Caco-2 (cell line): Measurements from ENCODE around the gene ELOVL5. TPM values are rescaled to one million over a fixed set of nuclear protein-coding genes. Genes with fewer than 3 reads are reported as not detected.

ENCODE experiments used
- BruUV-seq: library from RNA; stranded (reverse); fragments of 400-500 nt; replicated peaks from 2 replicates; lab custom pipeline; 2021; lab: Mats Ljungman, UMichigan
- CTCF ChIA-PET: fragments of 300-600 bp; sonication (Branson Sonifier 250); formaldehyde crosslinking; loops from one replicate; lab custom pipeline; 2022; ENCODE audit warnings: antibody characterized with exemption; lab: Charles Lee
- POLR2A ChIA-PET: fragments of 300-600 bp; sonication (Branson Sonifier 250); formaldehyde crosslinking; loops from one replicate; lab custom pipeline; 2022; ENCODE audit warnings: antibody characterized with exemption; lab: Charles Lee
- DNase-seq, 2 experiments: peaks; one replicate each; pipeline versions ENCODE4 v3.0.0 to v3.0.0-alpha.2; 2020 to 2022
- H3K27me3 ChIP-seq: replicated peaks from 2 replicates; pipeline ENCODE4 v1.6.0; 2011; ENCODE audit warnings: low read length; ENCODE audit not compliant: control insufficient read depth, insufficient read depth
- H3K36me3 ChIP-seq: 2 replicates; pipeline ENCODE4 v1.5.1; 2011; ENCODE audit warnings: low read length; ENCODE audit not compliant: control insufficient read depth, insufficient read depth
- H3K4me1 ChIP-seq: fragments of 250-450 bp; sonication (Bioruptor Pico); 2 replicates; pipeline ENCODE4 v1.5.1; 2020; ENCODE audit warnings: mild to moderate bottlenecking
- H3K4me3 ChIP-seq: 2 replicates; pipeline ENCODE4 v1.5.1; 2011; ENCODE audit warnings: low read depth, mild to moderate bottlenecking, control low read depth, low read length
- H3K9me3 ChIP-seq: fragments of 250-450 bp; sonication (Bioruptor Pico); 2 replicates; pipeline ENCODE4 v1.5.1; 2020; ENCODE audit warnings: mild to moderate bottlenecking, moderate library complexity
- H3K27ac Mint-ChIP-seq: one replicate; pipeline ENCODE4 v1.8.0; 2022; ENCODE audit warnings: mixed read lengths; ENCODE audit not compliant: unreplicated experiment
- H3K27me3 Mint-ChIP-seq: one replicate; pipeline ENCODE4 v1.8.0; 2022; ENCODE audit warnings: mixed read lengths; ENCODE audit not compliant: insufficient read depth, unreplicated experiment
- H3K36me3 Mint-ChIP-seq: one replicate; pipeline ENCODE4 v1.8.0; 2022; ENCODE audit warnings: mild to moderate bottlenecking, mixed read lengths; ENCODE audit not compliant: insufficient read depth, unreplicated experiment
- H3K4me1 Mint-ChIP-seq: one replicate; pipeline ENCODE4 v1.8.0; 2022; ENCODE audit warnings: low read depth, mixed read lengths; ENCODE audit not compliant: unreplicated experiment
- H3K4me3 Mint-ChIP-seq: one replicate; pipeline ENCODE4 v1.8.0; 2022; ENCODE audit warnings: mild to moderate bottlenecking, moderate library complexity, mixed read lengths; ENCODE audit not compliant: unreplicated experiment
- H3K9me3 Mint-ChIP-seq: one replicate; pipeline ENCODE4 v1.8.0; 2022; ENCODE audit warnings: mixed read lengths; ENCODE audit not compliant: unreplicated experiment
- intact Hi-C: fragments of 100-400 bp; cut with micrococcal nuclease; formaldehyde crosslinking; loops from one replicate; pipeline ENCODE4 v1.10.0; 2022; ENCODE audit not compliant: unreplicated experiment
- total RNA-seq: library from RNA; stranded (reverse); gene quantifications from 2 replicates; pipeline ENCODE4 v1.2.3, GENCODE V29; 2022
- TF ChIP-seq, protein P1 (sequence below), 2 experiments: fragments of 200-600 bp in 1 of 2; IDR thresholded peaks; 1 replicate in 1 of 2; 2 replicates in 1 of 2; pipeline versions ENCODE4 v1.5.1 to v1.8.0; 2011 to 2022; ENCODE audit warnings: antibody characterized with exemption in 1 of 2, control low read depth in 1 of 2, inconsistent platforms in 1 of 2, low read depth in 1 of 2, low read length in 1 of 2, mild to moderate bottlenecking in 1 of 2, moderate library complexity in 1 of 2; ENCODE audit not compliant: insufficient read depth in 1 of 2, severe bottlenecking in 1 of 2, unreplicated experiment in 1 of 2

ELOVL5 gene
- total RNA-seq, 1 experiment from 2014 or later = 70.4 TPM

DNA sequence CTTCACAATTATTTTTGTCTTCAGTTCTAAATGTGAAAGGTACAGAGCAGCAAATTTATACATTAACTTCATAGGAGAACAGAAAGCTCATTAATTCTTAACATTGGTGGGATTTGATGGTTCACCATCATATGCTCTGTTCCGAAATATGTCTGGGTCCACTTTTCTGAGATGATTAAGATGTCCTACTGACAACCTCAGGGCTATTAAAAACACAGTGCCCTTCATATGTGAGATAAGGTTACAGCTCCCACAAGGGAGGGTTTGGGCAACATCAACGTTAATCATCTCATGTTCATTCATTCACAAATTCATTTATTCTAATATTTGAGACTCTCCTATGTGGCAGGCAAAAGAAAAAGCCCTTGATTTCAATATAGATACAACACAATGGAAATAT is 91.2 kb downstream of the ELOVL5 start:
- TF ChIP-seq, protein P1, sequence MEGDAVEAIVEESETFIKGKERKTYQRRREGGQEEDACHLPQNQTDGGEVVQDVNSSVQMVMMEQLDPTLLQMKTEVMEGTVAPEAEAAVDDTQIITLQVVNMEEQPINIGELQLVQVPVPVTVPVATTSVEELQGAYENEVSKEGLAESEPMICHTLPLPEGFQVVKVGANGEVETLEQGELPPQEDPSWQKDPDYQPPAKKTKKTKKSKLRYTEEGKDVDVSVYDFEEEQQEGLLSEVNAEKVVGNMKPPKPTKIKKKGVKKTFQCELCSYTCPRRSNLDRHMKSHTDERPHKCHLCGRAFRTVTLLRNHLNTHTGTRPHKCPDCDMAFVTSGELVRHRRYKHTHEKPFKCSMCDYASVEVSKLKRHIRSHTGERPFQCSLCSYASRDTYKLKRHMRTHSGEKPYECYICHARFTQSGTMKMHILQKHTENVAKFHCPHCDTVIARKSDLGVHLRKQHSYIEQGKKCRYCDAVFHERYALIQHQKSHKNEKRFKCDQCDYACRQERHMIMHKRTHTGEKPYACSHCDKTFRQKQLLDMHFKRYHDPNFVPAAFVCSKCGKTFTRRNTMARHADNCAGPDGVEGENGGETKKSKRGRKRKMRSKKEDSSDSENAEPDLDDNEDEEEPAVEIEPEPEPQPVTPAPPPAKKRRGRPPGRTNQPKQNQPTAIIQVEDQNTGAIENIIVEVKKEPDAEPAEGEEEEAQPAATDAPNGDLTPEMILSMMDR (IDR thresholded peaks at IDR 0.05; ENCODE audit: insufficient read depth in 1 of 2, low read depth in 1 of 2, low read length in 1 of 2, severe bottlenecking in 1 of 2, unreplicated experiment in 1 of 2) = no peak
- no peaks in the 10 kb centered on the region for H3K9me3 Mint-ChIP-seq
- ChIA-PET POLR2A (no interaction called here), CTCF (no interaction called here)
- no TSS peak for BruUV-seq
- Histone ChIP-seq H3K36me3 (0 out of 2 replicates have a peak, but pooled peaks cover 1% of the 10 kb centered on the region), H3K4me3 (no peak overlapping the region), H3K4me1 (no peaks in the 10 kb centered on the region), H3K27me3 (no peaks in the 10 kb centered on the region), H3K9me3 (no peaks in the 10 kb centered on the region)
- no peak overlapping the region for H3K27ac Mint-ChIP-seq
- DNase-seq = no peak
- no peaks in the 10 kb centered on the region for H3K4me1 Mint-ChIP-seq
- intact Hi-C loops = no loop called here
- H3K27me3 Mint-ChIP-seq = no peaks in the 10 kb centered on the region
- peaks cover 10% of the 10 kb centered on the region for H3K36me3 Mint-ChIP-seq
- H3K4me3 Mint-ChIP-seq = no peak overlapping the region

DNA sequence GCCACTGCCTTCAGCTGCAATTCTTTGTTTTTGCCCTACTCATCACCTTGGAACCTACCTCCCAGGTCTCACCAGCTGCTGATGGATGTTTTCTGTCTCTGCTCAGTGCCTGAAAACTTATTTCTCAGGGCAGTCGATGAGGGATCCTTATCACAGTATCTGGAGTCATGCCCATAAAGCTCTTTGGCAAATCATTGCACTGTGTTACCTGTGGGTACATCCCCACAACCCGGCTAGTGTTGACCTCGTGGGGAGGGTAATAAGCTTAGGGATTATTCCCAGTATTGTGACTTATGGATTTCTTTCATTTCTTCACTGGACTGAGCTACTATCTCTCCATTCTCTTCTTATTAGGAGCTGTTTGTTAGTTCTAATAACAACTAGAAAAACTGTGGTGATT is 91.7 kb downstream of the ELOVL5 start:
- POLR2A ChIA-PET = no interaction called here
- BruUV-seq = no TSS peak
- Mint-ChIP-seq H3K27me3 (no peaks in the 10 kb centered on the region), H3K27ac (no peak overlapping the region), H3K36me3 (peaks cover 10% of the 10 kb centered on the region), H3K4me3 (no peak overlapping the region), H3K4me1 (no peaks in the 10 kb centered on the region), H3K9me3 (no peaks in the 10 kb centered on the region)
- Histone ChIP-seq H3K4me3 (no peak overlapping the region), H3K27me3 (no peaks in the 10 kb centered on the region), H3K9me3 (no peaks in the 10 kb centered on the region), H3K4me1 (no peaks in the 10 kb centered on the region), H3K36me3 (no peaks in the 10 kb centered on the region)
- intact Hi-C loops = no loop called here
- TF ChIP-seq, protein P1 (IDR thresholded peaks at IDR 0.05; ENCODE audit: insufficient read depth in 1 of 2, low read depth in 1 of 2, low read length in 1 of 2, severe bottlenecking in 1 of 2, unreplicated experiment in 1 of 2) = no peak
- CTCF ChIA-PET = no interaction called here
- no peak for DNase-seq

DNA sequence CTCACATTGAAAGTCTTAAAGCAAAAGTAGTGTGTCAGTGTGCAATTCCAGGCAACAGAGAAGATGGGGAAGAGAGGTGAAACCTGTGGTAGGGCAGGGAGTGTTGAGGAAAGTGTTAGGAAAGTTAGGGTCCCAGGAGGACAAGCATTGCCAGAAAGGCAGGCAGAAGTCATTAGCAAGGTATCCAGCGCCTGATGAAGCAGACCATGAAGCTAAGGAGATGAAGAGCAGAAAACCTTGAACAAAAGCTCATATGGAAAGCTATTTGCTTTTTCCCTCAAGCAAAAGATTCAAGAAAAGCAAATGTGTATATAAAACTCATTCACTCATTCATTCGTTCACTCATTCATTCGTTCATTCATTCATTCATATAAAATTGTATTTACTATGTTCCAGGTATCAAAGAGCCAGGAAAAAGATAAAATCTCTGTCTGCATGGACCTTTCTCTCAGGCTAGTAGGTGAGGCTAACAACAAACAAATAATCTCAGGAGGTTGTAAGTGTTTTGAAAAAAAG is 96.5 kb downstream of the ELOVL5 start:
- TF ChIP-seq, protein P1 (IDR thresholded peaks at IDR 0.05; ENCODE audit: insufficient read depth in 1 of 2, low read depth in 1 of 2, low read length in 1 of 2, severe bottlenecking in 1 of 2, unreplicated experiment in 1 of 2) = no peak
- Mint-ChIP-seq H3K27me3 (no peaks in the 10 kb centered on the region), H3K9me3 (no peaks in the 10 kb centered on the region), H3K27ac (no peak overlapping the region), H3K4me3 (no peak overlapping the region), H3K36me3 (no peaks in the 10 kb centered on the region), H3K4me1 (no peaks in the 10 kb centered on the region)
- intact Hi-C loops = no loop called here
- Histone ChIP-seq H3K36me3 (no peaks in the 10 kb centered on the region), H3K9me3 (no peaks in the 10 kb centered on the region), H3K4me3 (no peak overlapping the region), H3K4me1 (no peaks in the 10 kb centered on the region), H3K27me3 (no peaks in the 10 kb centered on the region)
- no TSS peak for BruUV-seq
- ChIA-PET POLR2A (no interaction called here), CTCF (no interaction called here)
- no peak for DNase-seq
